IMR-90 (cell line): ENCODE measurements around the gene ARL8B. TPM values are rescaled to one million over a fixed set of nuclear protein-coding genes. Genes with fewer than 3 reads are reported as not detected.

ENCODE experiments used
- ATAC-seq: fragments of 200-7000 bp; cut with Tn5 transposase; 2 replicates; pipeline ENCODE4 v1.9.1; 2020; ENCODE audit warnings: low read depth, mild to moderate bottlenecking, moderate library complexity
- BruUV-seq: library from RNA; stranded (reverse); fragments of 400-500 nt; replicated peaks from 2 replicates; lab custom pipeline; 2021; lab: Mats Ljungman, UMichigan
- CTCF ChIA-PET: fragments of 300-600 bp; formaldehyde crosslinking; extraction: SDS; loops from one replicate; lab custom pipeline; 2021; ENCODE audit warnings: antibody characterized with exemption; lab: Yijun Ruan, JAX
- POLR2A ChIA-PET: fragments of 300-600 bp; sonication (Branson Sonifier 250); formaldehyde crosslinking; loops from one replicate; lab custom pipeline; 2022; ENCODE audit warnings: antibody characterized with exemption; ENCODE audit not compliant: unreplicated experiment; lab: Charles Lee
- DNase-seq: peaks from one replicate; pipeline ENCODE4 v3.0.0; 2013
- H2AFZ ChIP-seq: replicated peaks from 2 replicates; pipeline ENCODE3; 2013; ENCODE audit warnings: low read length, mild to moderate bottlenecking; ENCODE audit not compliant: poor library complexity
- H2AK5ac ChIP-seq: 2 replicates; pipeline ENCODE4 v1.6.1; 2013; ENCODE audit warnings: low read depth, low read length, inconsistent platforms
- H2AK9ac ChIP-seq: replicated peaks from 2 replicates; pipeline ENCODE3; 2013; ENCODE audit warnings: mild to moderate bottlenecking, low read depth, low read length, moderate library complexity; ENCODE audit not compliant: poor library complexity
- H2BK120ac ChIP-seq: 2 replicates; pipeline ENCODE4 v1.6.1; 2013; ENCODE audit warnings: low read depth, low read length, inconsistent platforms
- H2BK15ac ChIP-seq: 3 replicates; pipeline ENCODE4 v1.6.1; 2013; ENCODE audit warnings: low read depth, low read length, inconsistent platforms
- H2BK20ac ChIP-seq: 2 replicates; pipeline ENCODE4 v1.6.1; 2013; ENCODE audit warnings: low read depth, mild to moderate bottlenecking, inconsistent platforms, low read length, moderate library complexity
- H2BK5ac ChIP-seq: 2 replicates; pipeline ENCODE4 v1.6.1; 2013; ENCODE audit warnings: mild to moderate bottlenecking, low read depth, low read length, inconsistent platforms; ENCODE audit not compliant: poor library complexity, severe bottlenecking
- H3K14ac ChIP-seq: replicated peaks from 2 replicates; pipeline ENCODE4 v1.6.1; 2013; ENCODE audit warnings: low read depth, low read length, inconsistent platforms
- H3K18ac ChIP-seq: 2 replicates; pipeline ENCODE4 v1.6.1; 2013; ENCODE audit warnings: low read depth, low read length, control low read depth
- H3K23ac ChIP-seq: 2 replicates; pipeline ENCODE4 v1.6.1; 2013; ENCODE audit warnings: low read depth, low read length, inconsistent platforms
- H3K27ac ChIP-seq: 2 replicates; pipeline ENCODE4 v1.5.1; 2013; ENCODE audit warnings: mild to moderate bottlenecking, control low read depth, low read length; ENCODE audit not compliant: insufficient read depth
- H3K27me3 ChIP-seq: 2 replicates; pipeline ENCODE4 v1.6.1; 2013; ENCODE audit warnings: low read length; ENCODE audit not compliant: control insufficient read depth, insufficient read depth
- H3K36me3 ChIP-seq: 2 replicates; pipeline ENCODE4 v1.6.1; 2013; ENCODE audit warnings: low read length, mixed read lengths; ENCODE audit not compliant: control insufficient read depth, insufficient read depth
- H3K4ac ChIP-seq: 2 replicates; pipeline ENCODE4 v1.6.1; 2013; ENCODE audit warnings: low read depth, low read length, inconsistent platforms
- H3K4me1 ChIP-seq: 2 replicates; pipeline ENCODE4 v1.6.1; 2013; ENCODE audit warnings: low read length, mixed read lengths; ENCODE audit not compliant: control insufficient read depth, insufficient read depth
- H3K4me2 ChIP-seq: 2 replicates; pipeline ENCODE4 v1.6.1; 2013; ENCODE audit warnings: low read depth, mild to moderate bottlenecking, control low read depth, low read length, moderate library complexity
- H3K4me3 ChIP-seq: 2 replicates; pipeline ENCODE4 v1.5.1; 2013; ENCODE audit warnings: low read depth, mild to moderate bottlenecking, control low read depth, low read length, moderate library complexity; ENCODE audit not compliant: insufficient read depth
- H3K56ac ChIP-seq: 2 replicates; pipeline ENCODE4 v1.6.1; 2013; ENCODE audit warnings: low read length, inconsistent platforms; ENCODE audit not compliant: insufficient read depth; ENCODE audit errors: extremely low read depth
- H3K79me1 ChIP-seq, 2 experiments: 2 replicates each; pipeline ENCODE4 v1.6.1; 2013; ENCODE audit warnings: low read length in 2 of 2, inconsistent platforms in 1 of 2, low read depth in 1 of 2
- H3K9ac ChIP-seq: 2 replicates; pipeline ENCODE4 v1.6.1; 2013; ENCODE audit warnings: low read depth, low read length, control low read depth
- H3K9me1 ChIP-seq: 2 replicates; pipeline ENCODE4 v1.6.1; 2013; ENCODE audit warnings: low read length, inconsistent platforms; ENCODE audit not compliant: insufficient read depth
- H3K9me3 ChIP-seq: 2 replicates; pipeline ENCODE4 v1.6.1; 2013; ENCODE audit warnings: low read length; ENCODE audit not compliant: control insufficient read depth, insufficient read depth
- H4K20me1 ChIP-seq: 2 replicates; pipeline ENCODE4 v1.6.1; 2013; ENCODE audit warnings: low read length, inconsistent platforms; ENCODE audit not compliant: insufficient read depth
- H4K5ac ChIP-seq: 2 replicates; pipeline ENCODE4 v1.6.1; 2013; ENCODE audit warnings: mild to moderate bottlenecking, low read depth, low read length, control low read depth
- H4K8ac ChIP-seq, 2 experiments: 2 replicates each; pipeline ENCODE4 v1.6.1; 2013; ENCODE audit warnings: low read depth in 2 of 2, low read length in 2 of 2, control low read depth in 1 of 2, inconsistent platforms in 1 of 2
- H4K91ac ChIP-seq: 2 replicates; pipeline ENCODE4 v1.6.1; 2013; ENCODE audit warnings: low read depth, low read length, inconsistent platforms; ENCODE audit not compliant: insufficient read depth
- CEBPB ChIP-seq: IDR thresholded peaks from 2 replicates; pipeline ENCODE4 v1.6.1; 2012; ENCODE audit warnings: low read depth, low read length, improper control_type of control experiment
- MAFK ChIP-seq: IDR thresholded peaks from 2 replicates; pipeline ENCODE4 v1.6.1; 2012; ENCODE audit warnings: low read depth, low read length, improper control_type of control experiment
- MAZ ChIP-seq: IDR thresholded peaks from 2 replicates; pipeline ENCODE4 v1.6.1; 2012; ENCODE audit warnings: low read depth, mild to moderate bottlenecking, low read length, improper control_type of control experiment, moderate library complexity, borderline replicate concordance
- MXI1 ChIP-seq: IDR thresholded peaks from 2 replicates; pipeline ENCODE4 v1.6.1; 2012; ENCODE audit warnings: low read depth, mild to moderate bottlenecking, low read length, moderate library complexity, borderline replicate concordance
- RAD21 ChIP-seq: IDR thresholded peaks from 2 replicates; pipeline ENCODE4 v1.6.1; 2012; ENCODE audit warnings: low read length, improper control_type of control experiment
- RCOR1 ChIP-seq: IDR thresholded peaks from 2 replicates; pipeline ENCODE4 v1.6.1; 2012; ENCODE audit warnings: mild to moderate bottlenecking, low read length, improper control_type of control experiment; ENCODE audit not compliant: insufficient replicate concordance
- RFX5 ChIP-seq: IDR thresholded peaks from 2 replicates; pipeline ENCODE4 v1.8.0; 2012; ENCODE audit warnings: low read depth, mild to moderate bottlenecking, low read length, moderate library complexity
- WGBS, 2 experiments: methylation state at CpG; one replicate each; pipeline versions ENCODE4 v1.1.5 to v1.1.7; 2013; ENCODE audit warnings: missing lambda C conversion rate in 2 of 2; ENCODE audit not compliant: insufficient read length in 1 of 2; ENCODE audit errors: extremely low coverage in 2 of 2; 5-methylcytosine and 5-hydroxymethylcytosine counted together
- dilution Hi-C: fragments of 300-500 bp; cut with HindIII; formaldehyde crosslinking; loops from one replicate; pipeline ENCODE4 v1.14.3; 2018; ENCODE audit warnings: low sequenced_read_pairs; ENCODE audit not compliant: unreplicated experiment
- in situ Hi-C: fragments of 300-500 bp; cut with MboI; formaldehyde crosslinking; loops from 3 replicates; pipeline ENCODE4 v1.14.3; 2019; ENCODE audit warnings: low sequenced_read_pairs, inconsistent platforms, mixed read lengths
- intact Hi-C: fragments of 100-400 bp; cut with micrococcal nuclease; formaldehyde crosslinking; loops from 2 replicates; pipeline ENCODE4 v1.10.0; 2022
- polyA plus RNA-seq, 3 experiments: library from polyadenylated mRNA; depleted of rRNA; stranded (reverse); fragments of >200 nt; gene quantifications; 2 replicates each; pipeline ENCODE4 v1.2.3, GENCODE V29; 2012; ENCODE audit warnings: low replicate concordance in 1 of 3
- total RNA-seq: library from RNA; depleted of rRNA; stranded (reverse); fragments of >200 nt; gene quantifications from 2 replicates; pipeline ENCODE4 v1.2.3, GENCODE V29; 2012
- TF ChIP-seq, protein P1 (sequence below): fragments of 150-350 bp; IDR thresholded peaks from 2 replicates; pipeline ENCODE4 v1.6.1; 2016; ENCODE audit warnings: low read depth, mild to moderate bottlenecking, low read length, moderate library complexity, borderline replicate concordance
- TF ChIP-seq, protein P2 (sequence below): fragments of 150-350 bp; IDR thresholded peaks from 2 replicates; pipeline ENCODE4 v1.6.1; 2017; ENCODE audit warnings: mild to moderate bottlenecking, antibody characterized with exemption, low read length, low read depth

The ARL8B gene
- total and polyA plus RNA-seq, 2 of the 4 experiments (the other 2 are of a cell fraction), result 32.3 to 47.0 TPM

DNA sequence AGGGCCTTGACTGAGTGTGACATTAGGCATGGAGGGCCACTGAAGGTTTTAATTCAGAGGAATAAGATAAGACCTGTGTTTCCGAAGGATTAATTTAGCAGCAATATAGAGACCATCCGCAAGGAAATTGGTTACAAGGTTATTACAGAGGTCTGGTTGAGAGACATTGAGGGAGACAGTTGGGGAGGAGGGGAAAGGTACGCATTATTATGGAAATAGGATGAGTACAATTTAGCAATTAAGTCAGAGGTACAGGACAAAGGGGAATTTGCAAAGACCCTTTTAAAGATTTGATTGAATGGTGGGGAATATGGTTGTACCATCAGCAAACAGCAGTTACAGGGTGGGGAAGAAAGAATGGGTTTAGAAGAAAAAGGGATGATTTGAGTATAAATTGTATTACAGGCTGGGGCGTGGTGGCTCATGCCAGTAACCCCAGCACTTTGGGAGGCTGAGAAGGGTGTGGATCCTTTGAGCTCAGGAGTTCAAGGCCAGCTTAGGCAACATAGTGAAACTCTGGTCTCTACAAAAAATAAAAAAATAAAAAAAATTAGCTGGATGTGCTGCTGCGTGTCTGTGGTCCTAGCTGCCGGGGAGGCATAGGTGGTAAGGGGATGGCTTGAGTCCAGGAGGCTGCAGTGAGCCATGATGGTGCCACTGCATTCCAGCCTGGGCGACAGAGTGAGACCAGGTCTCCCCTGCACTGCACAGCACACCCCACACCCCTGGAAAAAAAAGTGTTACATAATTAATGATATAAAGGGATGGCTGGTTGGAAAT is 11.3 kb downstream of the ARL8B start (continued):
- no peak for TF ChIP-seq RCOR1

DNA sequence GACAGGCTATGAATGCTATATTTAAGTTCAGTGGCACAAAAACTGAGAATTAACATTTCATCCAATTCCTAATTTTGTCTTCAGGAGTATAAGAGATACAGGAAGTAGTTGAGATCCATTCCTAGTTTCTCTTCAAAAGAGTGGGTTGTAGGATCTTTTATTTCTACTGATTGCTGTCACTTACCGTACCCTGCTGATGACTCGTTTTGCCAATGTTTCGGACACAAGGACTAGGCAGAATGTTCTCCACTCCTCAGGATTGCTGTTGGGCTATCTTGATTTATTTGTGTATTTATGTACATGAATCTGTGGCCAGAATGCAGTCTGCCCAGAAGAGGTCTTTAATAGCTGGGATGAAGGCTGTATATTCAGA is 11.9 kb downstream of the ARL8B start:
- no peak overlapping the region for H3K27ac ChIP-seq
- TF ChIP-seq, protein P1, sequence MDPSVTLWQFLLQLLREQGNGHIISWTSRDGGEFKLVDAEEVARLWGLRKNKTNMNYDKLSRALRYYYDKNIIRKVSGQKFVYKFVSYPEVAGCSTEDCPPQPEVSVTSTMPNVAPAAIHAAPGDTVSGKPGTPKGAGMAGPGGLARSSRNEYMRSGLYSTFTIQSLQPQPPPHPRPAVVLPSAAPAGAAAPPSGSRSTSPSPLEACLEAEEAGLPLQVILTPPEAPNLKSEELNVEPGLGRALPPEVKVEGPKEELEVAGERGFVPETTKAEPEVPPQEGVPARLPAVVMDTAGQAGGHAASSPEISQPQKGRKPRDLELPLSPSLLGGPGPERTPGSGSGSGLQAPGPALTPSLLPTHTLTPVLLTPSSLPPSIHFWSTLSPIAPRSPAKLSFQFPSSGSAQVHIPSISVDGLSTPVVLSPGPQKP, result no peak
- TF ChIP-seq CEBPB (no peak), MAFK (no peak), MXI1 (no peak), MAZ (no peak), RAD21 (no peak), RCOR1 (no peak), RFX5 (no peak)
- TF ChIP-seq, protein P2, sequence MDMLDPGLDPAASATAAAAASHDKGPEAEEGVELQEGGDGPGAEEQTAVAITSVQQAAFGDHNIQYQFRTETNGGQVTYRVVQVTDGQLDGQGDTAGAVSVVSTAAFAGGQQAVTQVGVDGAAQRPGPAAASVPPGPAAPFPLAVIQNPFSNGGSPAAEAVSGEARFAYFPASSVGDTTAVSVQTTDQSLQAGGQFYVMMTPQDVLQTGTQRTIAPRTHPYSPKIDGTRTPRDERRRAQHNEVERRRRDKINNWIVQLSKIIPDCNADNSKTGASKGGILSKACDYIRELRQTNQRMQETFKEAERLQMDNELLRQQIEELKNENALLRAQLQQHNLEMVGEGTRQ, result no peak
- H2AK5ac ChIP-seq, result no peak overlapping the region
- peaks cover 6% of the 10 kb centered on the region; the same call in 1 of the 2 replicates for H3K4me1 ChIP-seq
- no peak overlapping the region for H4K5ac ChIP-seq
- no peak overlapping the region for H3K4ac ChIP-seq
- no peaks in the 10 kb centered on the region for H3K36me3 ChIP-seq
- ChIA-PET CTCF (interaction anchor here (1.1 kb wide), 1 partner anchor 9 kb away, joined by 3 read pairs; no protein-coding TSS in a partner anchor), POLR2A (no interaction called here)
- H4K91ac ChIP-seq, result no peak overlapping the region
- H3K56ac ChIP-seq, result no peak overlapping the region
- no peak overlapping the region for H3K4me3 ChIP-seq
- H2BK20ac ChIP-seq, result no peak overlapping the region
- in situ Hi-C loops (no loop called here), intact Hi-C loops (no loop called here), dilution Hi-C loops (no loop called here)
- no TSS peak for BruUV-seq
- peaks cover 81% of the 10 kb centered on the region for H4K20me1 ChIP-seq
- H3K9me1 ChIP-seq, result peaks cover 13% of the 10 kb centered on the region
- no peak overlapping the region for H3K9ac ChIP-seq
- H2AFZ ChIP-seq, result no peak overlapping the region
- no peaks in the 10 kb centered on the region for H3K27me3 ChIP-seq
- H4K8ac ChIP-seq, result no peak overlapping the region
- H2BK5ac ChIP-seq, result no peak overlapping the region
- H3K23ac ChIP-seq, result no peak overlapping the region
- no peak overlapping the region for H2BK15ac ChIP-seq
- 80% methylated on average over 1 of the region's 3 CpGs; no CpG with 5 or more reads in 1 of the 2 experiments for WGBS, 2 experiments
- peaks cover 3 to 63% of the 10 kb centered on the region in 2 experiments for H3K79me1 ChIP-seq
- H2AK9ac ChIP-seq, result no peak overlapping the region
- H3K18ac ChIP-seq, result no peak overlapping the region
- ATAC-seq, result no peak
- H3K9me3 ChIP-seq, result no peaks in the 10 kb centered on the region
- no peak overlapping the region for H3K4me2 ChIP-seq
- H2BK120ac ChIP-seq, result no peak overlapping the region
- H3K14ac ChIP-seq, result no peak overlapping the region
- no peak for DNase-seq
